ENCODE results near the gene PDE6A. TPM values are rescaled to one million over a fixed set of nuclear protein-coding genes. Genes with fewer than 3 reads are reported as not detected.

Gene PDE6A
- total RNA-seq, 1 experiment from 2014 or later, result 0.50 TPM

DNA sequence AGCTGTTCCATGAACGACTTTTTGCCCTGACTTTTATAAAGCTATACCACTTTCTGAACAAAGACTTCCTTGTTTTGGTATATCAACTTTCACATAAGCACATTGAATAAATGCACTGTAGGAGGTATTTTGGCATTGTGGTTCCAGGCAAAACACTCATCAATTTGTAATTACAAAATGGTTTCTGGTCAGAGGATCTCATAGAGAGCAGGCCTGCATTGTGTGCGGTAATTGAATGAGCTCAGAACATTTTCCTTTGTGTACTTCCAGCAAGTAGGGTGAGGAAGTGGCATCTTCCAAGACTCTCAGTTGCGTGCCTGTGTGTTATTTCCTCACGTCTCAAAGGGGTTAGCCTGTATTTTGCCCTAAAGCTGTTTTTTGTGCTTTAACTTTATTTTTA lies 89.2 kb downstream of the PDE6A start:
- H3F3A ChIP-seq (ENCODE audit: insufficient read depth, low read depth), result no peaks in the 10 kb centered on the region
- H3K4me1 ChIP-seq (replicated peaks; ENCODE audit: insufficient read depth), result no peaks in the 10 kb centered on the region
- H2AFZ ChIP-seq, result no peak overlapping the region
- no peaks in the 10 kb centered on the region for H3K9me3 ChIP-seq (ENCODE audit: insufficient read depth, low read depth)
- ChIA-PET CTCF (interaction anchor here (1.6 kb wide), 1 partner anchor 103 kb away, joined by 4 read pairs; no protein-coding TSS in a partner anchor), POLR2A (ENCODE audit: unreplicated experiment) (interaction anchor here (0.6 kb wide), 1 partner anchor 23 kb away, joined by 3 read pairs; no protein-coding TSS in a partner anchor)
- intact Hi-C loops (cut with micrococcal nuclease; ENCODE audit: unreplicated experiment), result no loop called here
- H3K79me2 ChIP-seq (ENCODE audit: low read depth), result no peaks in the 10 kb centered on the region
- no peak for DNase-seq
- no peaks in the 10 kb centered on the region for H4K20me1 ChIP-seq (ENCODE audit: insufficient read depth)
- H3K9me2 ChIP-seq (ENCODE audit: insufficient read depth), result no peaks in the 10 kb centered on the region
- no peaks in the 10 kb centered on the region for H3K27me3 ChIP-seq (ENCODE audit: insufficient read depth, low read depth)
- TF ChIP-seq, protein P1, sequence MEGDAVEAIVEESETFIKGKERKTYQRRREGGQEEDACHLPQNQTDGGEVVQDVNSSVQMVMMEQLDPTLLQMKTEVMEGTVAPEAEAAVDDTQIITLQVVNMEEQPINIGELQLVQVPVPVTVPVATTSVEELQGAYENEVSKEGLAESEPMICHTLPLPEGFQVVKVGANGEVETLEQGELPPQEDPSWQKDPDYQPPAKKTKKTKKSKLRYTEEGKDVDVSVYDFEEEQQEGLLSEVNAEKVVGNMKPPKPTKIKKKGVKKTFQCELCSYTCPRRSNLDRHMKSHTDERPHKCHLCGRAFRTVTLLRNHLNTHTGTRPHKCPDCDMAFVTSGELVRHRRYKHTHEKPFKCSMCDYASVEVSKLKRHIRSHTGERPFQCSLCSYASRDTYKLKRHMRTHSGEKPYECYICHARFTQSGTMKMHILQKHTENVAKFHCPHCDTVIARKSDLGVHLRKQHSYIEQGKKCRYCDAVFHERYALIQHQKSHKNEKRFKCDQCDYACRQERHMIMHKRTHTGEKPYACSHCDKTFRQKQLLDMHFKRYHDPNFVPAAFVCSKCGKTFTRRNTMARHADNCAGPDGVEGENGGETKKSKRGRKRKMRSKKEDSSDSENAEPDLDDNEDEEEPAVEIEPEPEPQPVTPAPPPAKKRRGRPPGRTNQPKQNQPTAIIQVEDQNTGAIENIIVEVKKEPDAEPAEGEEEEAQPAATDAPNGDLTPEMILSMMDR (conservative IDR thresholded peaks at IDR 0.05), result no peak
- no peak for TF ChIP-seq EZH2 (IDR thresholded peaks at IDR 0.05; ENCODE audit: low read depth)
- H3K4me3 ChIP-seq, result no peak overlapping the region
- H3K27ac ChIP-seq, result no peak overlapping the region
- no TSS peak for BruUV-seq (replicated peaks)
- no peak overlapping the region for H3K4me2 ChIP-seq
- no peaks in the 10 kb centered on the region for H3K36me3 ChIP-seq (ENCODE audit: low read depth)

DNA sequence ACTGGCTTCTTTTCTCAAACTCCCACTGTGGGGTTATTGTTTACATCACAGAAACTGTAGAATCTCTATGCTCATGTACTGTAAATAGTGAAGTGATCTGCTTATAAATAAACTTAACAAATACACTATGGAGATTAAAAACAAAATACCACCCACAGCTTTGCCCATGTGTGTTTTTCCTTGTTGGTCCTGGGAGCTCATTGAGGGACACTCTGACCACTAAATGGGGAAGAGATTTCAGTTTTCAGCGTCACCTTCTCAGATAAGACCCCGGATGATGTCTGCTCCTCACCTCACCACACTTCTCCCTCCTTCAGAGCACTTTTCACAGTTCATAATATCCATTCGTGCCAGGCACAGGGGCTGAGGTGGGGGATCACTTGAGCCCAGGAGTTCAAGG lies 89.7 kb downstream of the PDE6A start:
- no peaks in the 10 kb centered on the region for H3K9me3 ChIP-seq (ENCODE audit: insufficient read depth, low read depth)
- no peaks in the 10 kb centered on the region for H4K20me1 ChIP-seq (ENCODE audit: insufficient read depth)
- H3F3A ChIP-seq (ENCODE audit: insufficient read depth, low read depth), result no peaks in the 10 kb centered on the region
- intact Hi-C loops (cut with micrococcal nuclease; ENCODE audit: unreplicated experiment), result no loop called here
- H3K4me2 ChIP-seq, result no peak overlapping the region
- H3K36me3 ChIP-seq (ENCODE audit: low read depth), result no peaks in the 10 kb centered on the region
- H3K27ac ChIP-seq, result no peak overlapping the region
- H3K9me2 ChIP-seq (ENCODE audit: insufficient read depth), result no peaks in the 10 kb centered on the region
- POLR2A ChIA-PET (ENCODE audit: unreplicated experiment), result no interaction called here
- no TSS peak for BruUV-seq (replicated peaks)
- H3K4me1 ChIP-seq (replicated peaks; ENCODE audit: insufficient read depth), result no peaks in the 10 kb centered on the region
- CTCF ChIA-PET, result no interaction called here
- H2AFZ ChIP-seq, result no peak overlapping the region
- no peak for DNase-seq
- H3K79me2 ChIP-seq (ENCODE audit: low read depth), result no peaks in the 10 kb centered on the region
- TF ChIP-seq EZH2 (IDR thresholded peaks at IDR 0.05; ENCODE audit: low read depth), result no peak
- TF ChIP-seq, protein P1 (conservative IDR thresholded peaks at IDR 0.05), result no peak
- H3K4me3 ChIP-seq, result no peak overlapping the region
- H3K27me3 ChIP-seq (ENCODE audit: insufficient read depth, low read depth), result no peaks in the 10 kb centered on the region

DNA sequence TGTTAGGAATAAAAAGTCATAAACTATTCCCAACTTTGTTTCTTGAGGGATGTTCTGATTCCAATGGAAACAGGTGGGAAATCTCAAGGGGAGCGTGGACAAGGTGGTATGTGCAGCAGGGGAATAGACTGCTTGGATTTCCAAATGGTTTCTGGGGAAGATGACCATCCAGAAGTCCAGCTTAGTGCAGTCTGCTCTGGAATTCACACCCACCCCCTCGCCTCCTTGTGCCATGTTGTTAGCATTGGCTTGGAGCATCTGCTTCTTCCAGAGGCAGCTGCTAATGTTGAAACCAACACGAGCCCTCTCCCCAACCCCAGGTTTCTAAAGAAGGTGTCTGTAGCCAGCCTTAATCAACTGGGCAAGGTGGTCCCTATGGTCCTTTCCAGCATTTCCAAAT lies 90.9 kb downstream of the PDE6A start:
- Histone ChIP-seq H2AFZ (no peak overlapping the region), H3K27me3 (ENCODE audit: insufficient read depth, low read depth) (no peaks in the 10 kb centered on the region), H4K20me1 (ENCODE audit: insufficient read depth) (no peaks in the 10 kb centered on the region), H3K4me1 (replicated peaks; ENCODE audit: insufficient read depth) (no peaks in the 10 kb centered on the region), H3K4me3 (no peak overlapping the region), H3F3A (ENCODE audit: insufficient read depth, low read depth) (no peaks in the 10 kb centered on the region), H3K27ac (no peak overlapping the region), H3K4me2 (no peak overlapping the region), H3K9me3 (ENCODE audit: insufficient read depth, low read depth) (no peaks in the 10 kb centered on the region), H3K9me2 (ENCODE audit: insufficient read depth) (no peaks in the 10 kb centered on the region), H3K36me3 (ENCODE audit: low read depth) (no peaks in the 10 kb centered on the region), H3K79me2 (ENCODE audit: low read depth) (no peaks in the 10 kb centered on the region)
- BruUV-seq (replicated peaks), result no TSS peak
- TF ChIP-seq EZH2 (IDR thresholded peaks at IDR 0.05; ENCODE audit: low read depth), result no peak
- TF ChIP-seq, protein P1 (conservative IDR thresholded peaks at IDR 0.05), result no peak
- ChIA-PET CTCF (interaction anchor here (0.6 to 2.2 kb wide), 10 partner anchors 14 to 646 kb away, joined by 3 to 27 read pairs (median 3); partner anchors contain the start of gene TCOF1), POLR2A (ENCODE audit: unreplicated experiment) (interaction anchor here (0.6 to 0.7 kb wide), 3 partner anchors 63 to 244 kb away, joined by 4 to 19 read pairs (median 9); no protein-coding TSS in a partner anchor)
- intact Hi-C loops (cut with micrococcal nuclease; ENCODE audit: unreplicated experiment), result loop anchor here (1.0 to 2.0 kb wide), 3 partner anchors 79 to 216 kb away; partner anchors contain the start of gene SLC26A2
- no peak for DNase-seq
